ENCODE results near the gene DPH5. TPM values are rescaled to one million over a fixed set of nuclear protein-coding genes. Genes with fewer than 3 reads are reported as not detected.

Gene DPH5
- total RNA-seq, 1 donor from 2014 or later = 31.9 TPM

GRCh38 chr1:101030881-101031280 lies 5.3 kb upstream of the DPH5 start:
- DNase-seq = no peak

GRCh38 chr1:101029184-101029583 lies 3.6 kb upstream of the DPH5 start:
- DNase-seq = no peak

DNA sequence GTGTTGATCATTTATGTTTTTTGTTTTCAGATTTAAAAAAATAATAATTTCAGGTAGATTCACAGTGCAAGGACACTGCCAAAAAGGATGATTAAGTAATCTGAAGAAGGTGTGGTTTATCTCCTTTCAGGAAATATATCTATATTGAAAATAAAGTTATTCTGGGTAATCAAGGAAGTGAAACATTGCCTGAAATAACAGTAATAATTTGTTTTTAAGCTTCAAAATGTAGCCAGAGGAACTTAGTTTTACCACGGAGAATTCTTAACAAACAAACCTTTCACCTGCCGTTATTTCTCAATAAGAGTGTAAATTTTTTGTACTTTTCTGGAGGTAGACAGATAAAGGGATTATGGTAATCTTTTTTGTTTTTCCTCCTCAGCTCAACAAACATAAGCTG lies 2.9 kb upstream of the DPH5 start:
- no peak for DNase-seq

- DNase-seq = no peak
Observed at GRCh38 chr1:101027194-101027772, 1.7 kb upstream of the DPH5 start.

DNA sequence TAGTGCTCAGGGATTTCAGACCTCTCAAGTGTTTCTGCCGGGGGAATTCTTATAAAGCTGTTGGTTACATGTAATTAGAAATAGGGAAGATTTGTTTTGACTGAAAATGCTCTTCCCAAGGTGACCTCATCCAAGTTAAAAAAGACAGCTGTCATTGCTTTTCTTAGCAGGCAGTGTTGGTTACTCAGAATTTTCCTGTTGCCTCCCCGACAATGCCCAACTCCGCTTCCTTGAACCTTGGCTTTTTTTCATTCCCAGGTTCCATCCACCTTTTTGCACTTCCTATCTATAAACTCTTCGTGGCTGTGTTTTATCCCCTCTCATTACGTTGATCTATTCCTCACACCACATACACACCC lies 825 bp upstream of the DPH5 start:
- DNase-seq = no peak

- DNase-seq = no peak
Observed at GRCh38 chr1:101025283-101025656, 314 bp downstream of the DPH5 start.

DNA sequence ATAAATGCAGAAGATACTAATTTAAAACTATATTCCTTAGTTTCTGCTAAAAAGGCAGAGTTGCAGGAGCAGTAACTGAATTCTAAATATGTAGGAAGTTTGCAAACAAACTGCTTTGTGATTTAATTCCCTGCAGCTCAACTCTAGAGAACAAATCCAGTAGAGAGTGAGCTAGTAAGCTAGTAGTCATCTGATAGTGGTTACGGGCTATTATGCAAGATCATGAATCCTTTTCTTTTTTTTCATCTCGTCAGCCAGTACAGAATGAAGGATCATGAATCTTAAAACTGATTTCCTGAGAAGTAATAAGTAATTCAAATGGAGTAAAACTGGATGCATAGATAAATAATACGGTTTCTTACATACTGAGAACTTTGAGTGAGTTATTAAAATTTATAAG lies 3.3 kb downstream of the DPH5 start:
- DNase-seq = no peak

GRCh38 chr1:101017448-101017847 lies 8.1 kb downstream of the DPH5 start:
- DNase-seq = no peak

GRCh38 chr1:101013776-101014175 lies 11.8 kb downstream of the DPH5 start:
- peak; percentile 10 for DNase-seq

DNA sequence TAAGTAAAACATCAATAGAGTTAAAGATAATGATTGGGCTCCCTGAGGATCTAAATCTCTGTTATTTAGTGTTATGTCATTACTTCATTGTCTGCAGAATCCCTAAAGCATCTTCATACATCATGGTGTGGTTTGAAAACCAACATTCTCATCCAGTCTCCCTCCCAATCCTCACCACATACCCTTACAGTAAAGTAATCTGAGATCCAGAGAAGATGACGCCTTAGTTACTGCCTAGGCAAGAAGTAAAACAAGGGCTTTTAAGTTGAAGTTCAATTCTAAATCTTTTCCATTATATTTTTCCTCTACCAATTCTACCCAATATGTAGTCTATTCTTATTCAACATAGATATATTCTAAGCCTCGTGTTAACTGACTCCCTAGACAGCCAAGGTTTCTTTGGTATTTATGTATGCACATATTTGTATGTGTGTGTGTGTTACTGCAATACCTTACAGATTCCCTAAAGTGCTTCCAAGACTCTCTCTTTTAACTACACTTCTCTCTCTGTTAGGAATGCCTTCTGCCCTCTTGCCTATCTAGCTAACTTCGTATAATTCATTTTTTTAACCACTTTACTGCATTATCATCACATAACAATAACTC lies 17.3 kb downstream of the DPH5 start:
- DNase-seq = no peak

DNA sequence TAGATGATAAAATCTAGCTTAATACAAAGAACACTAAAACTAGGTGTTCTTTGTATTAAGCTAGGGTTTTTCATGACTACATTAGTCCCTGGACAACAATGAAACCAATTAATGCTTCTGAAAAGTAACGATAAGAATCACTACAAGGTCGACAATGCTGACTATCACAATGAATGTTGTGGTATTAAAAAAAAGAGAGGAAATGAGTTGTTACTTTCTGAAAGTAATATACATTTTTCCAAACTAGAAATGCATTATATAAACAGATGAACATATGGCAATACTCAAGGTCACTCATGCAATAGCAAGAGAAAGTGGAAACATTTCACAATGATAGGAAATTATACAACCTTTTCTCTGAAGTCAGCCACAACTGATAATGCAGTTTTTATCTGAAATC lies 19.0 kb downstream of the DPH5 start:
- DNase-seq = no peak

- DNase-seq = no peak
Observed at GRCh38 chr1:101005871-101006270, 19.7 kb downstream of the DPH5 start.

DNA sequence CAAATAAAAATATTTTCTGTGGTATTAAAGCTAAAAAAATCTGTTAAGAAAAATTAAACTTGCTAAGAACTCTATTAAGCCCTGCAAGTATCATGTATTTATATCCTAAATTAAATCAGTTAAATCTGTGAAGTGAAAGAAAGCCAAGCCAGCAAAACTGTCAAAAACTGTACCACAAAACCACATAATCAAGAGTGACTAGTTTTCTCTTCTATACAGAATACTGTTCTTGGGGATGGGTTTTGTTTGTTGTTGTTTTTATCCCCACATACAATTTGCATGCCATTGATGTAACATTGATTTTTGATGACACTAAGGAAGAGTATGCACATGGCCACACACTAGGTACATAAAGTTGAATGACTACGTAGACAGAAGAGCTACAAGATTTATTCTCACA lies 20.4 kb downstream of the DPH5 start:
- DNase-seq = no peak

DNA sequence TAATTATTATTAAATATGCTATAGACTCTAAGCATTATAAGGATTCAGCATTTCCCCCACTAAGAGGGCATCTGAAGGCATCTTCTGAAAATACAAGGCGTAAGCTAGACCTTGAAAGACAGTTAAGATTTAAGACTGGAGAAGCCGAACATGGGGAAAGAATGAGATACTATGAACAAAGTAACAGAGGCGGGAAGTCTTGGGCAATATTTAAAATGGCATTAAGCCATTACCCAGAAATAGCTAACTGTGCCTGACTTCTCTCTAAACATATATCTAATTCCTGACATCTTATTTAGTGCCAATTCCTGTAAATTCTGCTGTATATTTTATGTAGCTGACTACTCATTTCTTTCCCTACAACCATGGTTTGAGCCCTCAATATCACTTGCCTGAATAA lies 20.9 kb downstream of the DPH5 start:
- DNase-seq = no peak

GRCh38 chr1:101004061-101004460 lies 21.5 kb downstream of the DPH5 start:
- DNase-seq = no peak

DNA sequence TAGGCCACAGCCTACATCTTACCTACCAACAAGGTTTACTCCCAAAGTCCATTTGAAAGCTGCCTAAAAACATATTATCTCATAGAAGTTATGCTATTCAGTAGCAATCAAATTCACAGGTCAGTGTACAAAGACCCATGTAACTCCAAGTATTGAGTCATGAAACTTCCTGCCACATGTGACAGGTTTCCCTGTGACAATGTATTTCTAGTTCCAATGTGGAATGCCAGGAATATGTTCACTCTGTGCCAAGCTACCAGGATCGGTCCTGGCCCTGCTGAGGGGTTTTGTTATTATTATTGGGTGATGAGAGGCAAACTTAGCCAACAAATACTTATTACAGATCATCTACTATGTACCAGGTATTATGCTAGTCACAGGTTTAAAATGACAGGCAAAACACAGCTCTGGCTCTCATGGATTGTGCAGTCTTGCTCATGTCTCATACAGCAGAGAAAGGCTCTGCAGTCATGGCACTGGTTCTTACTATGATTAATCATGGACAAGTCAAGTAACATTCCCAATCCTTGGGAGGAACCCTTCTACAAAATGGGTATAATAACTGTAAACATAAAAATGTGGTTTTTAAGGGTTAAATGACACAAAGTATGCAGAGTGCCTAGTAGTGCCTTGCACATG lies 22.5 kb downstream of the DPH5 start:
- DNase-seq = no peak

DNA sequence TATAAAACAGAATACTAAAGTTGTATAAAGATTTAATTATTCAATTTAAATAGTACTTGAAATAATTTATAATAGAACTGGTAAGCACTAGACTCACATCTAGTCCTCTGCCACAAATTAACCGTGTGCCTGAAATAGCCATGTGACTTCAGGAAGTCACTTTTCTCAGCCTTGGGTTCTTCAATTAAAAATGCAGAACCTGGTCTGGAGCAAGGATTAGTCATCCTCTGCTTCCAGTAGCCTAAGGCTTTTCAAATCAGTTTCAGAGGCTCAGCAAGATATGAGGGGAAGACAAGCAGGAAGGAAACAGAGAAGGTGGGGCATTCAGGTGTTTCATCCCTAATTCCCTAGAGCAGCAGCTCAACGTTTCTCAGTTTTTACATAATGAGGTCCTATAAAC lies 23.0 kb downstream of the DPH5 start:
- no peak for DNase-seq

DNA sequence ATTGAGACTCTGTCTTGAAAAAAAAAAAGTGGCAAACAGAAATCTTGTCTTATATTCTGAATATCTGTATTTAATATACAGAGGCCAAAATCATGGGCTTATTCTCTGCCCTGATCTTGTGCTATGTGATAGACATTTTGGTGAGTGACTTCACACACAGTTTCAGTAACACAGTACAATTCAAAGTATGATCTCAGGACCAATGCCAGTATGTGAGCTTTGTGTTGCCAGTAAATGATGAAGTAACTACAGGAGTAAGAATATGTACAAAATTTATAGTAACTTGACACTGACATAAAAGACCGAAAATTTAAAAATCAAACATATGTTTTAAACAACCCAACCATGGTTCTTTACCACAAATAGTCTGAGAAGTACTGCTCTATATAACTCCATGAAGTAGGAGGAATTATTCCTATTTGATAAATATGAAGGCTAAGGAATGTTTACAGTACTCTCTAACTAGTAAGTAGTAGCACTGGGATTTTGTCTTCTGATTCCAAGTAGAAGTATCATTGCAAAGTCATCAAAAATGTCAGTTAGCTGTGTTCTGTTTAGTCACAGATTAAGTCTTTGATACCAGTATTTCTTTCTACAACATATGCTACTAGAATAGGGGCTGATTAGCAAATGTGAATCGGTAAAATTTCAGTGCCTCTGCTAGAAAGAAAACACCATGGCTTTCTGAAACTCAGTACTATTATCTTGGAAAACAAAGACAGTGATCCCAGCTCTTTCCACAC lies 25.3 kb downstream of the DPH5 start:
- DNase-seq = no peak

- DNase-seq = no peak
Observed at GRCh38 chr1:100998426-100998825, 27.2 kb downstream of the DPH5 start.

DNA sequence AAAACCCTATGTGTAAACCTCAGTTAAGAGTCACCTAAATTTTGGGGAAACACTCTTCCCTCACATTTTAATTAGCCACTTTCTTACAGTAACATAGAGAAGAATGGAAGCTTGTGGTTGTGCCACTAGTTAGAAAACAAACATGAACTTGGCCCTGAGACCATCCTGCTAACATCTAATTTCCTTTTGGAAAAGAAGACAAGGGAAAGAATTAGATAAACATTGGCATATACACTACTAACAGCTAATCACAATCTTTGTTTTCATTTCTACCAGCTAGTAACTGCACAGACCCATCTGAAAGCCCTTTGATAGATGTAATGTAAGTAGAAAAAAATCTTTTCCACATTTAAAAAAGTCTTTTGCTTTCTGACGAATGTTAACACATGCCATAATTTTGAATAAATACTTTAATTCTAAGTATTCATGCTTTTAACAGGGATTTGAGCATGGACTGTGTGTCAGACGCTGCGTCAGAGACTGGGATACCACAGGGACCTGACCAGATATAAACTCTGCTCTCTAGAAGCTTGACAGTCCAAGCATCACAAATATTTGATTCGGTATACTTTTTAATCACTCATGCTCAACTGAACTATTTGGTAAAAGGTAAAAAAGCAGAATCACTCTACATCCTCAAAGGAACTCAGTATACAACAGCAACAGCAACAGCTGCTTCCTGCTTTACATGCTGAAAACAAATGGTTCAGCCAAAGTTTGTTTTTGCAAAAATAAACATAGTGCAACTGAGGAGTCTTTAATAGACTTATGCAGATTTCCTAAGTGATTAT lies 30.2 kb downstream of the DPH5 start:
- DNase-seq = peak; percentile 35

- DNase-seq = peak; percentile 28
Observed at GRCh38 chr1:100989306-100990077, 36.1 kb downstream of the DPH5 start.

- no peak for DNase-seq
Observed at GRCh38 chr1:100988121-100988520, 37.5 kb downstream of the DPH5 start.

Data from tongue (tissue), 2 donors.